K562 (cell line): Measurements from ENCODE around the gene GADD45B. TPM values are rescaled to one million over a fixed set of nuclear protein-coding genes. Genes with fewer than 3 reads are reported as not detected.
A peak's percentile ranks its signal among the peaks of the same experiment; 100 is the strongest.

Source experiments
- ATAC-seq: fragments of 200-7000 bp; cut with Tn5 transposase; 3 replicates; pipeline ENCODE4 v1.9.1; 2020; ENCODE audit warnings: moderate library complexity
- BruUV-seq: library from RNA; stranded (reverse); fragments of 400-500 nt; replicated peaks from 2 replicates; lab custom pipeline; 2021; lab: Mats Ljungman, UMichigan
- CTCF ChIA-PET: fragments of 300-600 bp; formaldehyde crosslinking; extraction: SDS; loops from one replicate; lab custom pipeline; 2021; ENCODE audit warnings: low intra/inter-chr PET ratio; lab: Yijun Ruan, JAX
- POLR2A ChIA-PET: fragments of 300-600, 350-650 bp; sonication (Branson Sonifier 250); formaldehyde crosslinking; extraction: SDS; loops from one replicate; lab custom pipeline; 2021; ENCODE audit warnings: antibody characterized with exemption, inconsistent platforms; lab: Yijun Ruan, JAX
- DNase-seq, 4 experiments: peaks; one replicate each; pipeline versions ENCODE4 v3.0.0 to v3.0.0-alpha.2; 2011 to 2018; ENCODE audit warnings: low spot score in 3 of 4, mixed read lengths in 3 of 4; ENCODE audit errors: extremely low read depth in 1 of 4
- FAIRE-seq: peaks from 2 replicates; lab custom pipeline; 2011; peaks lifted over from hg19 to GRCh38; lab: Jason Lieb, UNC
- H2AFZ ChIP-seq: 2 replicates; pipeline ENCODE4 v1.6.0; 2011; ENCODE audit warnings: low read depth, low read length, control low read depth, inconsistent platforms
- H3K27ac ChIP-seq: fragments of 200-600 bp; 3 replicates; pipeline ENCODE4 v1.8.0; 2011; ENCODE audit warnings: low read depth, mild to moderate bottlenecking, control low read depth, inconsistent platforms, low read length, moderate library complexity, mixed read lengths; ENCODE audit errors: extremely low read depth
- H3K27me3 ChIP-seq, 2 experiments: fragments of 300-600 bp in 1 of 2; 2 replicates in 1 of 2; 3 replicates in 1 of 2; pipeline versions ENCODE4 v1.6.0 to v1.8.0; 2011; ENCODE audit warnings: inconsistent platforms in 2 of 2, low read length in 2 of 2, mild to moderate bottlenecking in 1 of 2, mixed read lengths in 1 of 2, moderate library complexity in 1 of 2; ENCODE audit not compliant: control insufficient read depth in 2 of 2, insufficient read depth in 2 of 2
- H3K36me3 ChIP-seq: fragments of 300-600 bp; 3 replicates; pipeline ENCODE4 v1.8.0; 2011; ENCODE audit warnings: mild to moderate bottlenecking, low read length, inconsistent platforms; ENCODE audit not compliant: control insufficient read depth, insufficient read depth
- H3K4me1 ChIP-seq, 2 experiments: fragments of 200-600 bp in 1 of 2; replicated peaks in 1 of 2; 2 replicates in 1 of 2; 3 replicates in 1 of 2; pipeline versions ENCODE4 v1.5.1 to v1.8.0; 2011; ENCODE audit warnings: inconsistent platforms in 2 of 2, low read length in 2 of 2, mild to moderate bottlenecking in 1 of 2, mixed read lengths in 1 of 2, moderate library complexity in 1 of 2; ENCODE audit not compliant: control insufficient read depth in 2 of 2, insufficient read depth in 2 of 2
- H3K4me2 ChIP-seq: 2 replicates; pipeline ENCODE4 v1.6.1; 2011; ENCODE audit warnings: low read length, control low read depth, inconsistent platforms, mixed read lengths; ENCODE audit not compliant: insufficient read depth
- H3K4me3 ChIP-seq: fragments of 200-600 bp; sonication (generic), shearing (Covaris generic); 2 replicates; pipeline ENCODE4 v1.5.1; 2016; ENCODE audit warnings: control low read depth, inconsistent platforms
- H3K79me2 ChIP-seq: fragments of 200-600 bp; 3 replicates; pipeline ENCODE4 v1.8.0; 2011; ENCODE audit warnings: low read length, inconsistent platforms; ENCODE audit not compliant: control insufficient read depth, insufficient read depth
- H3K9ac ChIP-seq, 2 experiments: 2 replicates each; pipeline versions ENCODE4 v1.6.0 to v1.6.1; 2011; ENCODE audit warnings: low read depth in 2 of 2, low read length in 2 of 2, control low read depth in 1 of 2, inconsistent platforms in 1 of 2, mild to moderate bottlenecking in 1 of 2, mixed read lengths in 1 of 2; ENCODE audit not compliant: insufficient read depth in 1 of 2
- H3K9me1 ChIP-seq: one replicate; pipeline ENCODE4 v1.6.0; 2011; ENCODE audit warnings: inconsistent platforms, mild to moderate bottlenecking, low read length, moderate library complexity; ENCODE audit not compliant: control insufficient read depth, insufficient read depth
- H3K9me3 ChIP-seq: replicated peaks from 2 replicates; pipeline ENCODE4 v1.5.1; 2011; ENCODE audit warnings: low read depth, low read length, inconsistent platforms; ENCODE audit not compliant: control insufficient read depth, insufficient read depth
- H4K20me1 ChIP-seq: replicated peaks from 2 replicates; pipeline ENCODE4 v1.6.1; 2011; ENCODE audit warnings: low read length, inconsistent platforms, mixed read lengths; ENCODE audit not compliant: control insufficient read depth, insufficient read depth
- ARID3A ChIP-seq: IDR thresholded peaks from 2 replicates; pipeline ENCODE4 v1.6.1; 2012; ENCODE audit warnings: low read depth, low read length, improper control_type of control experiment, borderline replicate concordance
- BHLHE40 ChIP-seq: IDR thresholded peaks from 2 replicates; pipeline ENCODE4 v1.6.1; 2011; ENCODE audit warnings: low read length, improper control_type of control experiment
- CEBPG ChIP-seq, 3 experiments: fragments of 200-800 bp in 1 of 3; sonication (Bioruptor generic) in 1 of 3; sonication (generic) in 1 of 3; formaldehyde crosslinking in 1 of 3; IDR thresholded peaks in 2 of 3; conservative IDR thresholded peaks in 1 of 3; 2 replicates each; pipeline versions ENCODE4 v1.6.1 to v1.8.0; 2016 to 2022; ENCODE audit warnings: missing compliant biosample characterization in 2 of 3, missing genetic modification characterization in 2 of 3, mild to moderate bottlenecking in 1 of 3, missing genetic modification reagents in 1 of 3
- E2F5 ChIP-seq: sonication (generic); formaldehyde crosslinking; IDR thresholded peaks from 2 replicates; pipeline ENCODE4 v1.8.0; 2022; ENCODE audit warnings: mild to moderate bottlenecking, missing genetic modification reagents
- GTF2B ChIP-seq: IDR thresholded peaks from 2 replicates; pipeline ENCODE4 v1.6.1; 2011; ENCODE audit not compliant: insufficient read length; ENCODE audit errors: extremely low read depth
- HDAC1 ChIP-seq, 2 experiments: fragments of 450-650 bp; IDR thresholded peaks; 2 replicates each; pipeline ENCODE4 v1.6.1; 2016 to 2017; ENCODE audit warnings: inconsistent platforms in 1 of 2, mild to moderate bottlenecking in 1 of 2, moderate library complexity in 1 of 2
- HIVEP1 ChIP-seq: fragments of 250-450 bp; sonication (Bioruptor Pico); IDR thresholded peaks from 2 replicates; pipeline ENCODE4 v1.4.0; 2020; ENCODE audit warnings: mild to moderate bottlenecking
- IRF2 ChIP-seq: sonication (generic); formaldehyde crosslinking; IDR thresholded peaks from 2 replicates; pipeline ENCODE4 v1.8.1; 2022; ENCODE audit warnings: mild to moderate bottlenecking, missing genetic modification reagents
- KDM1A ChIP-seq, 2 experiments: fragments of 450-650 bp; IDR thresholded peaks; 2 replicates each; pipeline ENCODE4 v1.6.1; 2016; ENCODE audit warnings: mild to moderate bottlenecking in 2 of 2
- NR2F6 ChIP-seq: fragments of 450-650 bp; formaldehyde crosslinking; IDR thresholded peaks from 2 replicates; pipeline ENCODE4 v1.4.0; 2020; ENCODE audit warnings: mild to moderate bottlenecking
- POLR3A ChIP-seq: IDR thresholded peaks from 2 replicates; pipeline ENCODE4 v1.6.1; 2011; ENCODE audit warnings: borderline replicate concordance, mild to moderate bottlenecking, moderate library complexity; ENCODE audit not compliant: insufficient read length, insufficient read depth; ENCODE audit errors: extremely low read depth
- U2AF2 ChIP-seq: fragments of 200-400 bp; formaldehyde crosslinking; optimal IDR thresholded peaks from 2 replicates; pipeline ENCODE3; 2017; ENCODE audit warnings: low read depth, mild to moderate bottlenecking, low read length
- XRCC5 ChIP-seq: fragments of 200-400 bp; formaldehyde crosslinking; IDR thresholded peaks from 2 replicates; pipeline ENCODE4 v1.6.1; 2017; ENCODE audit warnings: low read depth, mild to moderate bottlenecking, low read length
- ZFP91 ChIP-seq: sonication (generic); formaldehyde crosslinking; IDR thresholded peaks from 2 replicates; pipeline ENCODE4 v1.8.0; 2022; ENCODE audit warnings: mild to moderate bottlenecking, missing genetic modification reagents
- ZNF146 ChIP-seq: IDR thresholded peaks from one replicate; pipeline ENCODE4 v1.6.1; 2018; ENCODE audit warnings: missing compliant biosample characterization; ENCODE audit not compliant: unreplicated experiment
- ZNF347 ChIP-seq: fragments of 450-650 bp; formaldehyde crosslinking; IDR thresholded peaks from 2 replicates; pipeline ENCODE4 v1.4.0; 2020; ENCODE audit warnings: low read depth, mild to moderate bottlenecking, moderate library complexity
- WGBS: fragments of 100-300 bp; shearing (Covaris generic); methylation state at CpG from one replicate; pipeline ENCODE4 v1.1.6; 2016; ENCODE audit warnings: low coverage, mixed read lengths; ENCODE audit not compliant: insufficient coverage; ENCODE audit errors: missing lambda C conversion rate; 5-methylcytosine and 5-hydroxymethylcytosine counted together
- in situ Hi-C: fragments of 300-500 bp; cut with MboI; formaldehyde crosslinking; loops from 4 replicates; pipeline ENCODE4 v1.15.0; 2018; ENCODE audit warnings: inconsistent platforms, mixed read lengths
- intact Hi-C: fragments of 100-400 bp; cut with micrococcal nuclease; formaldehyde crosslinking; loops from 2 replicates; pipeline ENCODE4 v1.14.2; 2022
- polyA plus RNA-seq, 8 experiments: library from polyadenylated mRNA; depleted of rRNA in 4 of 8; stranded (reverse) in 5 of 8; unstranded in 3 of 8; fragments of >200 nt; fragmentation: Nextera tagmentation in 2 of 8; fragmentation: Illumina TruSeq in 1 of 8; extraction: Ambion mirVana in 2 of 8; extraction: Trizol in 1 of 8; gene quantifications; 2 replicates each; pipeline versions ENCODE4 v1.2.1 to v1.2.3, GENCODE V29; 2011 to 2014; ENCODE audit warnings: inconsistent platforms in 1 of 8, missing spikeins in 1 of 8
- total RNA-seq, 7 experiments: library from RNA; depleted of rRNA in 6 of 7; stranded (reverse); fragments of >200 nt in 6 of 7; fragmentation: Illumina TruSeq in 2 of 7; extraction: Trizol in 2 of 7; gene quantifications; 2 replicates each; pipeline versions ENCODE4 v1.2.1 to v1.2.3, GENCODE V29; 2011 to 2021; ENCODE audit warnings: low replicate concordance in 1 of 7

GADD45B gene
- total and polyA plus RNA-seq, 9 of the 15 experiments (the other 6 are each of a cell fraction or from before 2014, with no cell fraction given): 0.06 to 4.1 (median 2.1) TPM

GRCh38 chr19:2494447-2495129, 18.7 kb downstream of the GADD45B start:
- no peaks in the 10 kb centered on the region for H4K20me1 ChIP-seq
- ChIA-PET CTCF (interaction anchor here (0.7 kb wide), 1 partner anchor 117 kb away, joined by 3 read pairs; no protein-coding TSS in a partner anchor), POLR2A (interaction anchor here (0.6 to 1.0 kb wide), 2 partner anchors 18 to 35 kb away, joined by 3 read pairs; no protein-coding TSS in a partner anchor)
- peak overlapping the region; percentile 37 for H3K4me3 ChIP-seq
- H3K4me1 ChIP-seq: peaks cover 5 to 28% of the 10 kb centered on the region in 2 experiments; a peak in 4 of 5 replicates
- H3K79me2 ChIP-seq: no peaks in the 10 kb centered on the region
- FAIRE-seq (no peak), ATAC-seq (peak; percentile 84), DNase-seq (peak; percentile 40 to 92 (median 78))
- H3K36me3 ChIP-seq: no peaks in the 10 kb centered on the region
- BruUV-seq: no TSS peak
- in situ Hi-C loops (no loop called here), intact Hi-C loops (no loop called here)
- H3K9me3 ChIP-seq: no peaks in the 10 kb centered on the region
- H3K27ac ChIP-seq: no peak overlapping the region; the same call in 2 of the 3 replicates
- H3K27me3 ChIP-seq: peaks cover 23 to 52% of the 10 kb centered on the region in 2 experiments; a peak in 4 of 5 replicates
- H2AFZ ChIP-seq: peak overlapping the region; percentile 28
- WGBS: 5% methylated on average over 61 of the region's 72 CpGs
- peak overlapping the region in 1 of 2 experiments; percentile 84; a peak in 2 of 4 replicates for H3K9ac ChIP-seq
- no peaks in the 10 kb centered on the region for H3K9me1 ChIP-seq
- H3K4me2 ChIP-seq: peak overlapping the region; percentile 78
- TF ChIP-seq BHLHE40: peak; percentile 35; the same call in 1 of the 2 replicates
- TF ChIP-seq POLR3A: no peak
- TF ChIP-seq HDAC1 (IDR thresholded peaks at IDR 0.05): peak in 1 of 2 experiments; percentile 89; a peak in 2 of 4 replicates
- TF ChIP-seq XRCC5: no peak
- no peak for TF ChIP-seq ZNF347 (CRISPR knock-in tag)
- TF ChIP-seq ZFP91 (CRISPR knock-in tag): no peak
- no peak for TF ChIP-seq GTF2B
- no peak for TF ChIP-seq KDM1A (IDR thresholded peaks at IDR 0.05)
- no peak for TF ChIP-seq HIVEP1 (CRISPR knock-in tag)
- TF ChIP-seq ARID3A: no peak
- TF ChIP-seq U2AF2: no peak
- TF ChIP-seq ZNF146 (CRISPR knock-in tag): no peak
- TF ChIP-seq CEBPG (CRISPR knock-in tag; IDR thresholded peaks at IDR 0.05): peak; percentile 31
- no peak for TF ChIP-seq CEBPG (tag; conservative IDR thresholded peaks at IDR 0.05 in 1 of 2, IDR thresholded peaks at IDR 0.05 in 1 of 2)
- no peak for TF ChIP-seq E2F5 (CRISPR knock-in tag)
- no peak for TF ChIP-seq IRF2
- TF ChIP-seq NR2F6: no peak
